HepG2 (cell line): ENCODE measurements around the gene SPACA9. TPM values are rescaled to one million over a fixed set of nuclear protein-coding genes. Genes with fewer than 3 reads are reported as not detected.
A peak's percentile ranks its signal among the peaks of the same experiment; 100 is the strongest.

Source experiments
- CCAR2 ChIP-seq: fragments of 200-400 bp; formaldehyde crosslinking; optimal IDR thresholded peaks from 2 replicates; pipeline ENCODE3; 2018; ENCODE audit warnings: low read depth, mild to moderate bottlenecking, low read length, moderate library complexity
- FOXK2 ChIP-seq: fragments of 450-650 bp; IDR thresholded peaks from 2 replicates; pipeline ENCODE4 v1.6.1; 2016
- PATZ1 ChIP-seq: sonication (generic); formaldehyde crosslinking; IDR thresholded peaks from 2 replicates; pipeline ENCODE4 v1.4.0; 2020; ENCODE audit warnings: missing genetic modification reagents
- RARA ChIP-seq: IDR thresholded peaks from 2 replicates; pipeline ENCODE4 v1.6.1; 2016; ENCODE audit warnings: missing genetic modification reagents, missing compliant biosample characterization
- SOX6 ChIP-seq, 2 experiments: fragments of 450-650 bp in 1 of 2; sonication (generic) in 1 of 2; formaldehyde crosslinking in 1 of 2; IDR thresholded peaks; 2 replicates each; pipeline versions ENCODE4 v1.4.0 to v1.6.1; 2017 to 2020; ENCODE audit warnings: antibody characterized with exemption in 1 of 2, mild to moderate bottlenecking in 1 of 2, missing genetic modification reagents in 1 of 2
- TOE1 ChIP-seq: sonication (generic); formaldehyde crosslinking; IDR thresholded peaks from 2 replicates; pipeline ENCODE4 v1.4.0; 2020; ENCODE audit warnings: mild to moderate bottlenecking, missing genetic modification reagents
- U2AF1 ChIP-seq: fragments of 200-400 bp; formaldehyde crosslinking; optimal IDR thresholded peaks from 2 replicates; pipeline ENCODE3; 2017; ENCODE audit warnings: mild to moderate bottlenecking, low read depth, low read length
- ZFP41 ChIP-seq: sonication (generic); formaldehyde crosslinking; IDR thresholded peaks from 2 replicates; pipeline ENCODE4 v1.4.0; 2020; ENCODE audit warnings: mild to moderate bottlenecking, missing genetic modification reagents, borderline replicate concordance
- ZMYM4 ChIP-seq: sonication (generic); formaldehyde crosslinking; IDR thresholded peaks from 2 replicates; pipeline ENCODE4 v1.8.1; 2023; ENCODE audit warnings: mild to moderate bottlenecking, missing genetic modification reagents
- ZNF235 ChIP-seq: sonication (generic); formaldehyde crosslinking; IDR thresholded peaks from 2 replicates; pipeline ENCODE4 v1.8.1; 2023; ENCODE audit warnings: mild to moderate bottlenecking, missing genetic modification reagents, borderline replicate concordance
- ZSCAN12 ChIP-seq: sonication (generic); formaldehyde crosslinking; IDR thresholded peaks from 2 replicates; pipeline ENCODE4 v1.9.0; 2021; ENCODE audit warnings: mild to moderate bottlenecking, missing genetic modification reagents
- polyA plus RNA-seq, 8 experiments: library from polyadenylated mRNA; depleted of rRNA in 3 of 8; stranded (reverse) in 7 of 8; unstranded in 1 of 8; fragments of >200 nt; fragmentation: Illumina TruSeq in 4 of 8; extraction: Trizol in 4 of 8; gene quantifications; 2 replicates each; pipeline versions ENCODE4 v1.2.1 to v1.2.3, GENCODE V29; 2011 to 2016; ENCODE audit warnings: low read depth in 4 of 8, missing spikeins in 1 of 8, mixed read lengths in 1 of 8; ENCODE audit not compliant: insufficient read depth in 1 of 8
- total RNA-seq, 5 experiments: library from RNA; depleted of rRNA; stranded (reverse); fragments of >200 nt; fragmentation: Illumina TruSeq; extraction: Trizol; gene quantifications; 2 replicates each; pipeline ENCODE4 v1.2.3, GENCODE V29; 2016; ENCODE audit warnings: low read depth in 1 of 5

Gene SPACA9
- total and polyA plus RNA-seq, 2 of the 13 experiments (the other 11 are each of a cell fraction or from before 2014, with no cell fraction given), result 0.15 to 0.38 TPM

DNA sequence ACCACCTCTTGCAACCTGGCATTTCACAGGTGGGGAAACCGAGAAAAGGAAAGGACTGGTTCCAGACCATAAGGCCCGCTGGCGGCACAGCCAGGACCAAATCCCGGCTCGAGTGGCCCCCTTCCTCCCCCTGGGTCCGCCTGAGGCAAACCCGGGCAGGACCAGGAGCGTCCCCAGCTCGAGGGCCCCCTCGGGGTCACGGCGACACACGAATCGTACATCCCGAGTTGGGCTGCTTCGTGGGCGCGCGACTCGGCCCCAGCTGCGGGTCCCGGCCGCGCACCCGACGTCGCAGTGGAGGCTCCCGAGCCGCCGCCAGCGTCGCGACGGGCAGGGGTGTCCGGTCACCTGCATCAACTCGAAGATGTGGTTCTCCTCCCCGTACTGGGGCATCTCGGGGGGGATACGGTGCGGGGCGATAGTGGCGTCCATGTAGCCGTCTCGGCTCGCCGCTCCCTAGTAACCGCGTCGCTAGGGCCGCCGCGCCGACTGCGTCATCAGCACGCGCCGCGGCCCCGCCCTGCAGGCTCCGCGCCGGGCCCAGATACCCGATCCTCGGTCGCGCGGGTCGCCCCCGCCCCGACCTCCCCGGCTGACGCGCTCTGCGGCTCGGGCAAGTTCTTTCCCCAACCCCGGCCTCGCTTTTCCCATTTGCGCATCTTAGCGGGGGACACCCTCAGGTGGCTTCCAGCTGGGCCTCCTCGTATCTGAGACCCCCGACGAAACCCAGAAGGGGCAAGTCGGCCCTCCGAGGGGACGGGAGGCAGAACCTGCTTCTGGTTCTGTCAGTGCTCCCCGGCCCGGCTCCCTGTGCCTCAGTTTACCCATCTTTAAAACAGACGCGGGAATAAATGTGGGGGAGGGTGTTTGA is 639 bp upstream of the SPACA9 start, which contains the start of gene AK8 (continued):
- TF ChIP-seq SOX6 (IDR thresholded peaks at IDR 0.05) (no peak), SOX6 (CRISPR knock-in tag; IDR thresholded peaks at IDR 0.05) (no peak), PATZ1 (CRISPR knock-in tag) (peak; percentile 75), CCAR2 (no peak), RARA (CRISPR knock-in tag) (no peak), U2AF1 (peak; percentile 57), ZMYM4 (CRISPR knock-in tag) (peak; percentile 82; the same call in 1 of the 2 replicates), ZFP41 (CRISPR knock-in tag) (0 out of 2 replicates have a peak, but pooled peaks have one; percentile 60), ZSCAN12 (CRISPR knock-in tag) (no peak), TOE1 (CRISPR knock-in tag) (no peak), ZNF235 (CRISPR knock-in tag) (peak; percentile 84; the same call in 1 of the 2 replicates), FOXK2 (no peak)
